ENCODE data around the gene SCN1A. TPM values are rescaled to one million over a fixed set of nuclear protein-coding genes. Genes with fewer than 3 reads are reported as not detected.

The SCN1A gene
- polyA plus RNA-seq, 4 donors, result 0.10 to 0.47 (median 0.17) TPM

DNA sequence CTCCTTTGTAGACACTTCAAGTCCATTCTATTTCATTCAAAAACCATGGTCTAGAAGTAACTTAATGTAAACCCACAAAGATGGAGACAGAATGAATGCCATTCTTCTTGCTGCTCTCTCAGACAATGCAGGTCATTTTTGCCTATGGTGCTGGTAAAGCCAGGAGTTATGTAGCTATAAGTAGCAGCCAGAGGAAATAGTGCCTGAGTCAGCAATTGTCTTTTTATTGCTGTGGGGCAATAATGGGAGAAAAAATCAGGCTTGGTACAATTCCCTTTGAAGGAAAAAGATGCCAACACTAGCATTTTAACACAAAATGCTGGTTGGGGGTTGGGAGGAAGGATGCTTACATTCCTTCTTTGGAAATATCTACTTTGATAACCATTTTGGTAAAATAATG lies 43.5 kb downstream of the SCN1A start:
- DNase-seq (ENCODE audit: low read depth in 4 of 4, low spot score in 2 of 4), result no peak

DNA sequence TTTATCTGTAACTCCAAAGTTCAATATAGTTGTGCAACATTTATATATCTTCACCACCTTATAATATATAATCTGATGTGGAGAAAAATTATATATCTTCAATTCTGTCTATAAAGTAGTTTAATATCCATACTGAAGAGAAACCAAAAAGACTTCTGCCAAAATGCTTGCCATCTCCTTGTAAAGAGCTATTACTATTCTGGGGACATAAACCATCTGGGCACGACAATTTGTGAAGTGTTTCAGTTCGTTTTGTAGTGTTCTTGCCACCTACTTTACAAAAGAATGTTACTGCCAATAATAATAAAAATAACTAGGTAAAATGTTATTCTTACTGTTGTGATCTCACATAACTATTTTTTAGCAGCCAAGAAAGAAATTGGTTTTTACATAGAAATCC lies 45.1 kb downstream of the SCN1A start:
- no peak for DNase-seq (ENCODE audit: low read depth in 4 of 4, low spot score in 2 of 4)

DNA sequence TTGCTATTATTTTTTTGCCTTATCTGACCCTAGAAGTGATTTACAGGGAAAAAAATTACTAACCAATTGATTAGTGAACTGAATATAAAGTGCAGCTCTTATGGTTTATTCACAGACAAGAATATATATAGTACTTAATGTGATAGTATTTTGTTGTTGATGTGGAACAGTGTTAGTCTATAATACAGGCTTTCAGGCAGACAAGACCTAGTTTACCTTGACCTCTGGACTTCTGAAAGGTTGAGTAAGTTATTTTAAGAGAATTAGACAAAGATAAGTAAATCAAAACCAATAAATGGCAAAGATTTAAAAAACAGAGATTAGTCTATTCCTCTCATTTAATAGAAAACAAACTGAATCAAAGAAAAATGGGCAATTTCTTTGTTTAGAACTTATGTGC lies 46.0 kb downstream of the SCN1A start:
- no peak for DNase-seq (ENCODE audit: low read depth in 4 of 4, low spot score in 2 of 4)

DNA sequence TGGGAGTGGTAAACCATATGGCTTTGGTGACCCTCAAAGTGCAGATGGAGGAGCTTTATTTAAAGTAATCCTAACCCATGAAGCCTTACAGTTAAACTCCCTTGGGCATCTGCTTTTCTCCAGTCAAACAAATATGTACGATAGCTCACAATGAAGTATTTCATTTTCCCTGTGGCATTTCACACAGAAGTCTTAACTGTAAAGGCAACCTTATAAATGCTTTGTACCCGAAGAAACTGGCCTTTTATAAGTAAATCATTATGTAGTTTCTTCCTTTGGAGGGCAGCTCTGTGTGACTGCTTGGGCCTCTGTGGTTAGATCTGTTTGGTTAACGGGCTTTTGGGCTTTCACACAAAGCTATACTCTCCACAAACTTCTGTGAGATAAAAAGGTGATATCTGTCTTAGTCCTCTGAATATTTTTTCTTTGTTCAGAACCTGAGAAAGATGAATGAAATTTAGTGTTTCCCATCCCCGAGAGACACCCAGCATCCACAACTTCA lies 46.6 kb downstream of the SCN1A start:
- DNase-seq (ENCODE audit: low read depth in 4 of 4, low spot score in 2 of 4), result no peak

DNA sequence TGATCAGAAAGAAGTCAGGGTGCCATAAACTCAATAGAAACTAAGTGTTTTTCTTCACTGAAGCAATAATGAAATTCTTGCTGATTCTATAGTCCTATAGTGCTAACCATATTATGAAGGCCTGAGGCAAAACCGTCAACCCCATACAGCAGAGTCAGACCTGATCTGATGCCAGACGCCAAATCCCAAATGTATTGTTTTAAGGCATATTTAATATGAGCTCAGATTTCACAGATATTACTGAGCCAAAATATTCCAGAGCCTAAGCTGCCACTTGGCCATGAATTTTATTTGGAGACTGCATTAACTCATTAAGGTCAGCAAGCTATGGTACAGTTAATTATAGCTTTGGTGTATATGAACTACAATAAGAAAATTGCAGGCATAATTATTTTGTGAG lies 53.4 kb downstream of the SCN1A start:
- no peak for DNase-seq (ENCODE audit: low read depth in 4 of 4, low spot score in 2 of 4)

DNA sequence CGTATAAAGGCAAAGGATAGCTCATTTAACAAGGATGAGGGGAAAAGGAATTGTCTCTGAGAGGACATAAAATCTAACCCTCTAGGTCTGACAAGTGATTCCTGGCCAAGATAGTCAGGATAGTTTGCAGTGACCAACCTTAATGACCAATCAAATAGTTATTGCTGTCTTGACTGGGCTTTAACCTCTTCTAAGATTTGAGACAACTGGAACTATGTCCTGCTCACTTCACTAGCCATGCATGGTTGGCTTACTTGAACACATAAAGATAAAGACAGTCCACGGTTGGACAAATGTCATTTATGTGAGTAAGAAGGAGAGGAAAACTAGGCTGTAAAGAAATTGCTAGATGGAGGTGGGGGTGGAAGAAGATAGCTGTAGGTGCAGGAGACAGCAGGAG lies 53.8 kb downstream of the SCN1A start:
- DNase-seq (ENCODE audit: low read depth in 4 of 4, low spot score in 2 of 4), result no peak

DNA sequence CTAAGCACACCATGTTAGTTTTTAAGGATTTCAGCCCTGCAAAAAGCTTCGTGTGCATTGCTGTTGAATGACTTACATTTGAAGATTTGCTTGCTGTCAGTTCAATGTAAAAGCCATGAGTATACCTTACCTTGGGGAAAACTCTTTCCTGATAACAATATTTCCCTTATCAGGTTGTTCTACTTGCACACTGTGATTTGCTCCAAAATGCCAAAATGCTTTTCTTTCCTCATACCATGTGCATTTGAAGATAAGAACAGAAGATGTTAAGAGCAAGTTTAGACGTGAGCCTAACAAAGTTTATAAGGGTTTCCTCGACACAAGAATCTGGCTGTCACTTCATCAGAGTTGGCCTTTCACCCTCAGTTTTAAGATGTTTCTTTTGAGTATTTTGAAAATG lies 57.6 kb downstream of the SCN1A start:
- no peak for DNase-seq (ENCODE audit: low read depth in 4 of 4, low spot score in 2 of 4)

DNA sequence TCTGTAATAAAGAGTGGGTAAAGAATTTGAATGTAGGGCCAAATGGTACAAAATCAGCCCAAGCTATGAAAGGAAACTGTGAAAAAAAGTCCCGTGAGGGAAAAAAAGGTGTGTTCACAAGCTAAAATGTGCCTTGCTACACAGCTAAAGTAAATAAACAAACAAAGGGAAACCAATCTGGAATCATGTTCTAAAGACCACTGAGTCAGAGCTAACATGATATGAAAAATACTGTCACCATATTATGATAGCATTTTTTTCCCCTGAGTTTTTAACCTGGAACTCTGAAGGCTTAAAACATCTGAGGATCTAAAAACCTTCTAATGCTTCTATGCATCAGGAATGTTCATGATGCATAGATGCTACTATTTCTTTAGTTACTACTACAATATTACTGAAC lies 58.8 kb downstream of the SCN1A start:
- no peak for DNase-seq (ENCODE audit: low read depth in 4 of 4, low spot score in 2 of 4)

DNA sequence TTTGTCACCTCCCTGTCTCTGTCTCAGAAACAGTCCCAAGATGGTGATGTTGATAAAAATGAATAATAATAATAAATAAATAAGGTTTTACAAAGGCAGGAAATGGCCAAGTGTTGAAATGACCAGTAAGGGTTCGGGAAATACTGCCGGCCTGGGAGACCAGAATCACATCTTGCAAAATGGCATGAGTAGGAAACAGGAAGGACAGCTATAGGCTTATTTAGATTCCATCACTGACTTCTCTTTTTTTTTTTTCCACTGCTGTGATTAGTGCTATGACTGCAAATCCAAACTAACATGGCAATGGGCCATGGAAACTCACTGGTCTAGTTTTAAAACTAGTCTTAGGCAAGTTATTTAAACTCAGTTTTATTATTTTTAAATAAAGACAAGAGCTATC lies 60.6 kb downstream of the SCN1A start:
- no peak for DNase-seq (ENCODE audit: low read depth in 4 of 4, low spot score in 2 of 4)

DNA sequence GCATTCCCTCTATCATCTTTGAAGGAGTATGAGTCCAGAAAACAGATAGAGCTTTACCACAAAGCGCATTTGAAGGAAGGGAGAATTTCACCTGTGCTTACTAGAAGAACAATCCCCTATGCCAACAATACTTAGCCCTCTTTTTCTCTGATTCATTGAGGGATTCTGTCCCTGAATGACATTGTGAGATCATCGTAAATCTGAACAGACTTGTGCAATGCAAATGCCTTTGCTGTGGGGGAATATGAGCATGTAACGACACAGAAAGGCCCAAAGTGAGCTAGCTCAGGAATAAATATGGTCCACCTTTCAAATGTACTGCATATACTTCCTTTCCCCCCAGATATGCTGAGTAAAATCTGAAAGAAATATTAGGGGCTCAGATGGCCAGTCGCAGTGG lies 67.6 kb downstream of the SCN1A start:
- DNase-seq (ENCODE audit: low read depth in 4 of 4, low spot score in 2 of 4), result no peak

DNA sequence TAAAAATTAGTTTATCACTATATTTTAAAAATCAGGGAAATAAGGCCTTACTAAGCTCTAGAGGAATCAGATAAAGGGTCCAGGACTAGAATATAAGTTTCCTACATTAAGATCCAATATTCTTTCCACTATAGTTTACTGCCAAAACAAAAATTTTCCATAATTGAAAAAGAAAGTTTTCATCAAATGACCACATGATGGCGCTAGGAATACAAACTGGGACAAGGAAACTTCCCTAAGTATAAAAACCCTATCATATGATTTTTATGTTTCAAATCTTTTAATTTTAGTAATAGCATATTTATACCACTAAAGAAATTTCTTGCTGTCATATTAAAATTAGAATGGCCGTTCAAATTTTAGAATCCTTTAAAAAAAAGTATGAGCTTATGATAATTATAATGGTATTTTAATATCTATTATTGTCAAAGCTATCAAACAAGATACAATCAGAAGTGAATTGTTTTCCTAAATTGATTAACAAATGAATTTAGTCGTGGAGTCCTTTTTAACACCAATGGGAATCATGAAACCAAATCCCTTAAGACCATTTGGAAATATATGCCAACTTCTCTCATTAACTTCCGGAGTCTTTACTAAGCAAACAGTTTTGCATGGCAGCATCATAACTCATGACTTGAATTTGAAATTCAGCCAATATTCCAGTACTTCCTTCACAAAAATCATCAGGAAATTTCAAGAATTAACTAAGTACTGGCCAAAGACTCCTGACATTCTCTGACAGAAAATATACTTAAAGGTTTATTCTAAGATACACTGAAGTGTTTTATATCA lies 70.3 kb downstream of the SCN1A start:
- no peak for DNase-seq (ENCODE audit: low read depth in 4 of 4, low spot score in 2 of 4)

DNA sequence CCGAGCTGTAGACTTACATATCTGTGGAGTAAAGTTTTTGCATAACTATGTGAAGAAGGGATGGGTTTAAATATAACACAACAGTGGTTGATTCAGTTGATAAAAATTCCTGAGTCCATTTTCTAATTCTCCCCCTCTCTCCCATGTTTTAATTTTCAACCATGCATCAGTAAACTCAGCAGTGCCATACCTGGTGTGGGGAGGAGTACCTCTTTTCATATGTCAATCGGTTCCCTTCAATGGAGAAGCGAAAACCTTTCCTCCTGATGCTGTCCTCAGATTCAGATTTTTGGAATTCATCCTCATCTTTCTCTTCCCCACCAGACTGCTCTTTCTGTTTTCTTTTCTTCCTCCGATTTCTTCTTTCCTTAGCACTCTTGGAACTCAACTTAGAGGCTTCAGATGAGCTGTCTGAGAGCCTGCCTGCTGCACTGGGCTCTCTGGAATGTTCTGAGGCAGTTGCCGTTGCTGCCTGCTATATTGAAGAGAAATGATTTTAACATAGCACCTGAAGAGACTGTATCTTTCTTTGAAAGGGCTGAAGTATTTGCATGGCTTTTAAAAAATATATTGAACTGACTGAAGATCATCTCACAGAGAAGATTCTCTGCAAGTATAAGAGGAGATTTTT lies 82.9 kb downstream of the SCN1A start:
- no peak for DNase-seq (ENCODE audit: low read depth in 4 of 4, low spot score in 2 of 4)

DNA sequence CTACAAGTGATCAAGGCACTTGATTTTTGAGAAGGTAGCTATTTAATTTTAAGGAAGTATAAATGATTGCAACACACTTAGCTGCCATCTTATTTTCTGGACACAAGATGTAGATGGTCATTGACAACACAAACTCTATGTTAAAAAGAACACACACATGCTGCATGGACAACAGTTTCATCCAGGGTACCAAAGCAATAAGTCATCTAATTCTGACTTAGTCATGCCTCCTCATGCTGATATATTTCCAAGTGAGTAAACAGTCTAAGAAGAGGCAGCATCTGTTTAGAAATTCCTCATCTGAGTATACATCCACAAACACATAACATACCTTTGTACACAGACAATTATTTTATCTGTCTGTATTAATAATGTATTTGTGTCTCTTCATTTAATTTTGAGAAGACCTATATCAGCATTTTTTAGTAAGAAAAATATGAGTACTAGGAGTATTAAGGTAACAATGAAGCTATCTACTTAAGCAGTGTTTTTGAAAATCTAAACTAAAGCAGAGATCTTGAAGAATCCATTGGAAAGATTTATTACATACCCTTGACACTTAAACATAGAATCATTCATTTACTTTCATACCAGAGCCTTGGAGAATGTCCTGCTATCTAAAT lies 84.9 kb downstream of the SCN1A start:
- DNase-seq (ENCODE audit: low read depth in 4 of 4, low spot score in 2 of 4), result no peak

DNA sequence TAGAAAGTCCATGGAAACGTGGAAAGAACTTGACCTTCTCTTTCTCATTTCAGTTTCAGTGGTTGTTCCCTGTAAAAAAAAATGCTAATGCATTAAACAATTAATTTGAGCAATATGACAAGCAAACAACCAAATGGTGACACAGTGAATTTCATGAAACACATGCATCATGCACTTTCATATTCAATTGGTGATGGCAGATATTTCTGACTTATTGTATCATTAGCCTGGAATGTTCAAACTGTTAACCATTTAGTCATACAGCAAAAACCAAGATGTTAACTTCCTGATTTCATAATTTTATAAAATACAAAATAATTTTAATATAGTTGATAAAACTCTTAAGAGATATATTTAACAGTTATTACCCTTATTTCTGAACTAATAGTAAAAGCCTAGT lies 85.5 kb downstream of the SCN1A start:
- no peak for DNase-seq (ENCODE audit: low read depth in 4 of 4, low spot score in 2 of 4)

DNA sequence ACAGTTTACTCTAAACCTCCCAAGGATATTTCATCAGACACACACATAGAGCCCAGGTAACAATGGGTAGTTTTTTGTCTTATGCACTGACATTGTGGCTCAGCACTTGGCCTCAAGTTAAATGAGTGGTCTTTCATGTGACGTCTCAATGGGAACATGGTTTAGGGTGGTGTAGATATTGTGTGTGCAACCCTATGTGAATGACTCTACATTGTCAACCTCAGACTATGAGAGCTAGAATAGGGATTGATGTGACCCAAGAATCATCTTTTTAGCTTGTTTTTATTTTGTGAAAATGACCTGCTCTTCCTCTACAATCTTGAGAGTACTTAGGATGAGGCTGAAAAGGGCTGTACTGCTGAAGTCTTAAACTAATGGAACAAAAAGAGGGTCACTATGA lies 86.2 kb downstream of the SCN1A start:
- DNase-seq (ENCODE audit: low read depth in 4 of 4, low spot score in 2 of 4), result no peak

DNA sequence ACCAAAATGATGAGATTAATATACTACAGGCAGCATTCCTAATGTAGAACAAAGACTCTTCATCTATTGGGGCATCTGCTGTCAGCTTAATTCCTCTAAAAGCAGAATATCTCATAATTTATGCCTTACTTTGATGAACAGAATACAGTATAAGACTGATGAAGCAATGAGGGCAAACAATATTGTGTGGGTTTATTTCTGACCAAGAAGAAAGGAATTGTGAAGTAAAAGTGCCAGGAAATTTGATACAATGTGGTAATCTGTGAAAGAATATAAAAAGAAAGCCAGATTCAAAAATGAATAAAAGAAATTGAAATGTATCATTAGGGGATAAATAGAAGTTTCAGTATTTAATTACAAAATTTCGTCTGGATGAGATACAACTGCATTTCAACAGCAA lies 95.5 kb downstream of the SCN1A start:
- no peak for DNase-seq (ENCODE audit: low read depth in 4 of 4, low spot score in 2 of 4)

DNA sequence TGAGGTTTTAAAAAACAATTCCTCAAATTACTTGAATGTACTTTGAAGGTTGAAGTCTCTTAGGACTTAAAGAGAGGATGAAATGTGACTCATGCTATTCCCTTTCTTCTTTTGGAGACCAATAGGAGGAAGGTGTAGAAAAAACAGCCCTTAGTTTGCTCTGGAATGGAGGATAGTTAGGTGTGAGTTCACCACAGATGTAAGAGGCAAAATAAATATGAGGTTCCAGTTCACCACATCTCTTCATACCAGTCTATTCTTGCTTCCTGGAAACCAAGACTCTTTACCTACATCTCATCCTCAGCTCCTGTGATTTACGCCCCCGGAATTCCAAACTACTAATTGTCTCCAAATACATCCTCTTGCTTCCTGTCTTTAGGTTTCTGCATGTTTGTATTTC lies 96.8 kb downstream of the SCN1A start:
- no peak for DNase-seq (ENCODE audit: low read depth in 4 of 4, low spot score in 2 of 4)

DNA sequence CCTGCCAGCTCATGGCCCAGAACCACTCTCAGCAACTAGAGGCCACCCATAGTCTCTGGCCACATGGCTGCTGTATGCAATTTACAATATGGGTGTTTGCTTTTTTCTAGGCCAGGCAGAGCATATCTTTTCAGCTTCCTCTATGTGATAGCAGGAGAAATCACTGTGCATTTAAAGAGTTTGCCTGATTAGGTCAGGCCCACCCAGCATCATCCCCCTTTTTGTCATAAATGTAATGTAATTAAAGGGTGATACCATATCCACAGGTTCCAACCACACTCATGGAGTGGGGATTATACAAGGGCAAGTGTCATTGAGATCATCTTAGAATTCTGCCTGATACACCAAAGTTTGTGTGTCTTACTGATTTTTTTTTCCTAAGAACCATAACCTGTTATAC lies 102.5 kb downstream of the SCN1A start:
- DNase-seq (ENCODE audit: low read depth in 4 of 4, low spot score in 2 of 4), result no peak

DNA sequence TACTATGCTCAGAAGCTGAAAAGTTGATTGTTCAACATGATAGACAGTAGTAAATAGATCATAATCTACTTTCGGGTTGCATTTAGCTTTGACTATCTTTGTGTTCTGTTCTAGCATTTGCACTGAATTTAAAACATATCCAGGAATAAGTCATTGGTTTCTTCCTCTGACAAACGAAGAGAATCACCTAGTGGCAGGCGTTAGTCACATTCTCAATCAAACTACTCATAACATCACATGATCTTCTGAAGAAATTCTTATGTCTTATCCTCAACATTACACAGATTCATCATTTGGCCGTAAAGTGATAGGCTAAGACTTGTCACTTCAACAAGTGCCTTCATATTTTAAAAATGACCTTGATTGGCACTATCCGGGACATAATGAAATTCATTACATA lies 110.6 kb downstream of the SCN1A start:
- DNase-seq (ENCODE audit: low read depth in 4 of 4, low spot score in 2 of 4), result no peak

DNA sequence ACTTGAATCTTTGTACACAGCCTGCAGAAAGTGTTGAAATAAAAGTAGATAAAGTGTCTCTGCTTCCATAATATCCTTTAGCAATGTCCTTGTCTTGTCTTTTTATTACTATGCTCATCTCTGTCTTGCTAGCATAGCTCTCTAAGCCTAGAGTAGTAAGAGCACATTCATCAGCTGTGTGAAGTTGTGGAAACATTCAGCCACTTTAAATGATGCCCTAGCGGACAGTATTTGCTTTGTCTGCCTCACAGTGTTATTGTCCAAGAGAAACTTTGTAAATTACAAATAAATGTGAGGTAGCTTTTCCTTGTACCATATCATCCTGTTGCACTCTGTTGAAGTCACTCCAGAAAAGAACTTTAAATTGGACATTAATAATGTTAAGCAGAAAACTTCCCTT lies 113.9 kb downstream of the SCN1A start:
- no peak for DNase-seq (ENCODE audit: low read depth in 4 of 4, low spot score in 2 of 4)

DNA sequence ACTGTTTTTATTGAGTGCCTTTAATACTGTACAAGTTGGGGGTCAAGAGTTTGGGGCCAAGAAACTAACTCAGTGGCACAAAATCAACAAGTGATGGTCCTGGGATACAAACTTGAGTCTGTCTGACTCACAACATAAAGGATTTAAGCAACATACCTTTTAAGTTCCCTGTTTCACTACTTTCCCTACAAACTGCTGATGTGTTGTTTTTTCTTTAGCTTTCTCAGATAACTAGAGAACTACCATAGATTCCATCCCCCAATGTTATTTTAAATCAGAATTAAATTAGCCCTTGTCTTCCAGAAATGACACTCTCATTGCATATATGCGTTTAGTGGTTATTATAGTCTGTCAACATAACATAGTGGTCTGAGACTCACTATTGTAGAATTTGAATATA lies 116.2 kb downstream of the SCN1A start:
- DNase-seq (ENCODE audit: low read depth in 4 of 4, low spot score in 2 of 4), result no peak

DNA sequence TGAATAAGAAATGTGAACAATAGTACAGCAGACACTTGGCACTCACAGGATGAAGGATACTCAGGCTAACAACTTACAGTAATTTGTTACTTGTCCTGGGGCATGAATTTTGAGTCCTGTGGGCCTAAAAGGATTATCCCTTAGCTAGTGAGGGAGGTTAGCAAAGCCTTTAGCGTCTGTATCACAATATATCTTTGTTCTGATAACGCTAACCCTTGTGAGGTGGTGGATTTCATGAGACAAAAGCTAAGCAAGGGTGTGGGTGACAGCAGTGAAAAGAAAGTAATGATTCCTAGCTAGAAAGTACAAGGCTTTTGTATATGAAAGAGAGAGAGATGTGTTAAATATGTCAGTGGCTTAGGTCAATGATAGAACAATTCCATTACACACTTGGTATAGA lies 127.4 kb downstream of the SCN1A start:
- no peak for DNase-seq (ENCODE audit: low read depth in 4 of 4, low spot score in 2 of 4)

Data from left renal cortex interstitium (tissue), 4 donors.